ENCODE results near the gene PSMB8. TPM values are rescaled to one million over a fixed set of nuclear protein-coding genes. Genes with fewer than 3 reads are reported as not detected.

PSMB8 gene
- 100 to 1,000 TPM in 1 of 10 donors, 10 to 100 TPM in 7, 1 to 10 TPM in 2; 8.5 to 127 (median 11.7) TPM for total RNA-seq
- 10 to 100 TPM; 40.2 to 42.9 TPM for polyA plus RNA-seq
- long read RNA-seq, donor 1, transcript PSMB8-202 (6 exons, 1,124 nt): major isoform, 15 of 46 reads
- long read RNA-seq, donor 1, partial matches to known transcripts: 1 of 46 reads
- long read RNA-seq, donor 1, other reads (novel, unspliced or antisense): 25 of 46 reads
- long read RNA-seq, donor 2, transcript PSMB8-202 (6 exons, 1,124 nt): major isoform, 11 of 39 reads
- long read RNA-seq, donor 2, partial matches to known transcripts: 1 of 39 reads
- long read RNA-seq, donor 2, other reads (novel, unspliced or antisense): 25 of 39 reads
- long read RNA-seq, donor 3, transcript PSMB8-202 (6 exons, 1,124 nt): major isoform, 21 of 31 reads
- long read RNA-seq, donor 3, partial matches to known transcripts: 0 of 31 reads
- long read RNA-seq, donor 3, other reads (novel, unspliced or antisense): 6 of 31 reads

GRCh38 chr6:32843979-32844838 is at the start of gene PSMB8:
Gene PSMB8 (minus strand): TSS chr6:32844047. CDS start chr6:32843996, 51 bp downstream.
- peak; percentile 93 to 97 for DNase-seq
- Histone ChIP-seq H3K4me1 (peaks cover 5 to 85% (median 32%) of the 10 kb centered on the region in 9 donors), H3K27ac (peak within 1 kb of the TSS; percentile 87 to 100 (median 96)), H3K4me3 (peak within 1 kb of the TSS; percentile 44 to 98 (median 78)), H3K27me3 (no peaks in the 10 kb centered on the region), H3K9me3 (no peaks in the 10 kb centered on the region), H3K36me3 (peaks cover 0 to 76% (median 40%) of the 10 kb centered on the region in 9 donors)
- 0 to 1% methylated on average over 40 of the region's 40 CpGs for WGBS, 2 donors
- peak in 6 of 9 donors; percentile 9 to 55 (median 34) for TF ChIP-seq CTCF (IDR thresholded peaks at IDR 0.05)
- intact Hi-C loops (cut with DNase I): loop anchor here in 3 of 10 donors (1.0 kb wide), 3 partner anchors 8 to 10 kb away; partner anchors contain the start of genes PSMB9 (in 1 of the 3) and TAP1 (in 1 of the 3)
- ATAC-seq: peak; percentile 95 to 98 (median 97)

GRCh38 chr6:32890831-32891230 is 47.0 kb upstream of the PSMB8 start:
- Histone ChIP-seq H3K27me3 (no peaks in the 10 kb centered on the region), H3K36me3 (no peaks in the 10 kb centered on the region), H3K4me3 (no peak overlapping the region), H3K27ac (no peak overlapping the region), H3K9me3 (no peaks in the 10 kb centered on the region), H3K4me1 (peaks cover 0 to 25% (median 15%) of the 10 kb centered on the region in 9 donors)
- ATAC-seq (no peak), DNase-seq (no peak)
- TF ChIP-seq CTCF (IDR thresholded peaks at IDR 0.05): no peak
- intact Hi-C loops (cut with DNase I): loop anchor here in 4 of 10 donors (5.0 kb wide), 2 partner anchors 41 to 91 kb away; no protein-coding TSS in a partner anchor
- 33 to 45% methylated on average over 1 of the region's 1 CpG for WGBS, 2 donors

- intact Hi-C loops (cut with DNase I): loop anchor here in 6 of 10 donors (5.0 to 10.0 kb wide), 6 partner anchors 43 to 203 kb away; partner anchors contain the start of genes BRD2 (in 1 of the 6) and HLA-DMA (in 1 of the 6)
- 63 to 73% methylated on average over 1 of the region's 1 CpG for WGBS, 2 donors
- Histone ChIP-seq H3K36me3 (no peaks in the 10 kb centered on the region), H3K27ac (no peak overlapping the region), H3K9me3 (no peaks in the 10 kb centered on the region), H3K4me1 (peaks cover 0 to 17% (median 5%) of the 10 kb centered on the region in 9 donors), H3K27me3 (no peaks in the 10 kb centered on the region), H3K4me3 (no peak overlapping the region)
- no peak for TF ChIP-seq CTCF (IDR thresholded peaks at IDR 0.05)
- DNase-seq (no peak), ATAC-seq (no peak)
Measured at GRCh38 chr6:32889533-32889932, 45.7 kb upstream of the PSMB8 start.

- ATAC-seq (no peak), DNase-seq (no peak)
- H3K27me3 ChIP-seq: no peaks in the 10 kb centered on the region
- WGBS, 2 donors: 94 to 98% methylated on average over 2 of the region's 2 CpGs
- no peak for TF ChIP-seq CTCF (IDR thresholded peaks at IDR 0.05)
- intact Hi-C loops (cut with DNase I): loop anchor here in 6 of 10 donors (5.0 to 10.0 kb wide), 6 partner anchors 44 to 204 kb away; partner anchors contain the start of genes BRD2 (in 1 of the 6) and HLA-DMA (in 1 of the 6)
- no peaks in the 10 kb centered on the region for H3K9me3 ChIP-seq
- no peaks in the 10 kb centered on the region for H3K36me3 ChIP-seq
- peaks cover 0 to 24% (median 2%) of the 10 kb centered on the region in 9 donors for H3K4me1 ChIP-seq
- H3K27ac ChIP-seq: no peak overlapping the region
- no peak overlapping the region for H3K4me3 ChIP-seq
Measured at GRCh38 chr6:32888576-32888975, 44.7 kb upstream of the PSMB8 start.

Measured in heart right ventricle (tissue), 16 donors.